Breast epithelium (tissue), 3 donors: ENCODE measurements around the gene CSH1.
"Not testable (repeated sequence)": the region's sequence is repeated elsewhere in the genome, so short reads cannot be mapped to it uniquely, and the experiment has no call there.

ENCODE experiments used
- POLR2A ChIP-seq: fragments of 450-650 bp; IDR thresholded peaks from one replicate; pipeline ENCODE4 v1.6.1; 2016; ENCODE audit warnings: antibody characterized with exemption, mild to moderate bottlenecking, moderate library complexity
- POLR2AphosphoS5 ChIP-seq, 3 donors: sonication (generic); formaldehyde crosslinking; IDR thresholded peaks; one replicate each; pipeline ENCODE4 v1.6.1; 2017; ENCODE audit warnings: antibody characterized with exemption in 3 of 3
- TF ChIP-seq, protein P1 (sequence below), 3 donors: fragments of 450-650 bp; IDR thresholded peaks; one replicate each; pipeline ENCODE4 v1.5.1; 2016 to 2017; ENCODE audit warnings: antibody characterized with exemption in 3 of 3, mild to moderate bottlenecking in 3 of 3, moderate library complexity in 3 of 3

DNA sequence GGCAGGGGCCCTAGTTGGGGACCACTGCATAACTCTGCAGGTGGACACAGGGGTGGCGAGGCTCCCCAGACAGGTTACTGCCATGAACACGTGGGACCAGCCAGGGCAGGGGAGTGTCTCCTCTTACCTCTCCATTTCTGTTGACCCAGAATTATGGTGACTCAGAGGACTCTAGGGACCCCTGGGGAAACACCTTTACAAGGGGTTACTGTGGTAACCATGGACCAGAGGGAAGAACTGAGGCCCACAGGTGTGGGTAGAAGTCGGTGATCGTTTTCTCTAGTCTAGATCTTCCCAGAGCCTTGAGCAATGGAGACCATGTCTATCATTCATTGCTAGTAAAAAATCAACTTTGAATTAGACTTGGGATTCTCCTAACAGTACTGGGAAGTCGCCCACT is 24.4 kb upstream of the CSH1 start:
- not testable (repeated sequence) for TF ChIP-seq POLR2AphosphoS5 (IDR thresholded peaks at IDR 0.05); POLR2A
- TF ChIP-seq, protein P1, sequence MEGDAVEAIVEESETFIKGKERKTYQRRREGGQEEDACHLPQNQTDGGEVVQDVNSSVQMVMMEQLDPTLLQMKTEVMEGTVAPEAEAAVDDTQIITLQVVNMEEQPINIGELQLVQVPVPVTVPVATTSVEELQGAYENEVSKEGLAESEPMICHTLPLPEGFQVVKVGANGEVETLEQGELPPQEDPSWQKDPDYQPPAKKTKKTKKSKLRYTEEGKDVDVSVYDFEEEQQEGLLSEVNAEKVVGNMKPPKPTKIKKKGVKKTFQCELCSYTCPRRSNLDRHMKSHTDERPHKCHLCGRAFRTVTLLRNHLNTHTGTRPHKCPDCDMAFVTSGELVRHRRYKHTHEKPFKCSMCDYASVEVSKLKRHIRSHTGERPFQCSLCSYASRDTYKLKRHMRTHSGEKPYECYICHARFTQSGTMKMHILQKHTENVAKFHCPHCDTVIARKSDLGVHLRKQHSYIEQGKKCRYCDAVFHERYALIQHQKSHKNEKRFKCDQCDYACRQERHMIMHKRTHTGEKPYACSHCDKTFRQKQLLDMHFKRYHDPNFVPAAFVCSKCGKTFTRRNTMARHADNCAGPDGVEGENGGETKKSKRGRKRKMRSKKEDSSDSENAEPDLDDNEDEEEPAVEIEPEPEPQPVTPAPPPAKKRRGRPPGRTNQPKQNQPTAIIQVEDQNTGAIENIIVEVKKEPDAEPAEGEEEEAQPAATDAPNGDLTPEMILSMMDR (IDR thresholded peaks at IDR 0.05), result not testable (repeated sequence)
